GM12891 (cell line): ENCODE results near the gene AMDHD2.
"Not testable (repeated sequence)": the region's sequence is repeated elsewhere in the genome, so short reads cannot be mapped to it uniquely, and the experiment has no call there.

Experiments
- PAX5 ChIP-seq: IDR thresholded peaks from 2 replicates; pipeline ENCODE4 v1.6.1; 2011; ENCODE audit warnings: low read length, moderate library complexity, mild to moderate bottlenecking; ENCODE audit not compliant: insufficient read depth, severe bottlenecking
- POLR2A ChIP-seq: IDR thresholded peaks from 2 replicates; pipeline ENCODE4 v1.6.1; 2011; ENCODE audit warnings: low read depth, low read length, control low read depth
- POLR2AphosphoS5 ChIP-seq: IDR thresholded peaks from 2 replicates; pipeline ENCODE4 v1.6.1; 2011; ENCODE audit warnings: low read depth, low read length, control low read depth
- POU2F2 ChIP-seq: IDR thresholded peaks from 2 replicates; pipeline ENCODE4 v1.6.1; 2011; ENCODE audit warnings: low read depth, mild to moderate bottlenecking, control low read depth, low read length, moderate library complexity
- SPI1 ChIP-seq: IDR thresholded peaks from 2 replicates; pipeline ENCODE4 v1.6.1; 2011; ENCODE audit warnings: low read depth, low read length, control low read depth
- TAF1 ChIP-seq: IDR thresholded peaks from 2 replicates; pipeline ENCODE4 v1.6.1; 2011; ENCODE audit warnings: low read depth, low read length, control low read depth

GRCh38 chr16:2560131-2560797 lies 40.1 kb downstream of the AMDHD2 start:
- not testable (repeated sequence) for TF ChIP-seq POLR2A, POLR2AphosphoS5, TAF1, PAX5, POU2F2
- TF ChIP-seq SPI1: peak; percentile 74
